ENCODE data around the gene TNFRSF8. TPM values are rescaled to one million over a fixed set of nuclear protein-coding genes. Genes with fewer than 3 reads are reported as not detected.

Gene TNFRSF8
- total RNA-seq, 4 donors from 2014 or later: 0.18 to 1.2 (median 0.76) TPM; not detected in 1

GRCh38 chr1:12130466-12131130 lies 67.5 kb downstream of the TNFRSF8 start:
- H3K36me3 ChIP-seq: no peaks in the 10 kb centered on the region
- no peaks in the 10 kb centered on the region for H3K9me3 ChIP-seq
- H3K27me3 ChIP-seq: peaks cover 0 to 46% (median 0%) of the 10 kb centered on the region in 4 donors
- DNase-seq: no peak
- TF ChIP-seq POLR2A (IDR thresholded peaks at IDR 0.05) (no peak), CTCF (IDR thresholded peaks at IDR 0.05) (no peak)
- 78 to 82% methylated on average over 11 to 12 of the region's 13 CpGs for WGBS, 2 donors
- peaks cover 9 to 46% (median 29%) of the 10 kb centered on the region in 3 donors for H3K4me1 ChIP-seq
- peak overlapping the region in 2 of 4 donors; percentile 10 to 33 for H3K27ac ChIP-seq
- intact Hi-C loops (cut with DNase I): no loop called here
- H3K4me3 ChIP-seq: no peak overlapping the region

DNA sequence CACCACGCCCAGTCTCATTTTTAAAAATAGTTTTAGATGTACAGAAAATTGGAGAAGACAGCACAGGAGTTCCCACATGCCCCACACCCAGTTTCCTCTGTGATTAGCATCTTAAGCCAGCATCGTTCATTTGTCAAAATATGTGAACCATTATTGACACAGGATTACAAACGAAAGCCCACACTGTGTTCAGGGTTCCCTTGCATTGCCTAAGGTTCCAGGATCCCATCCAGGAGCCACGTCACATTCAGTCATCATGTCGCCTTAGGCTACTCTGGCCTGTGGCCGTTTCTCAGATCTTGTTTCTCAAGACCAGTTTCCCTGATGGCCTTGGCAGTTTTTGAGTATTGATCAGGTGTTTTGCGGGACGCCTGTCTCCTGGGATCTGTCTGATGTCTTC lies 69.0 kb downstream of the TNFRSF8 start:
- H3K9me3 ChIP-seq: no peaks in the 10 kb centered on the region
- H3K27me3 ChIP-seq: peaks cover 0 to 33% (median 0%) of the 10 kb centered on the region in 4 donors
- H3K36me3 ChIP-seq: no peaks in the 10 kb centered on the region
- peaks cover 7 to 48% (median 29%) of the 10 kb centered on the region in 3 donors for H3K4me1 ChIP-seq
- no peak for DNase-seq
- H3K4me3 ChIP-seq: no peak overlapping the region
- intact Hi-C loops (cut with DNase I): no loop called here
- 39 to 41% methylated on average over 8 of the region's 8 CpGs for WGBS, 2 donors
- H3K27ac ChIP-seq: peak overlapping the region in 3 of 4 donors; percentile 43 to 78 (median 69)
- TF ChIP-seq POLR2A (IDR thresholded peaks at IDR 0.05): no peak
- no peak for TF ChIP-seq CTCF (IDR thresholded peaks at IDR 0.05)

- TF ChIP-seq POLR2A (IDR thresholded peaks at IDR 0.05) (no peak), CTCF (IDR thresholded peaks at IDR 0.05) (no peak)
- 81 to 100% methylated on average over 4 to 6 of the region's 10 CpGs for WGBS, 2 donors
- H3K36me3 ChIP-seq: no peaks in the 10 kb centered on the region
- DNase-seq: no peak
- no peaks in the 10 kb centered on the region for H3K9me3 ChIP-seq
- no peak overlapping the region for H3K27ac ChIP-seq
- H3K27me3 ChIP-seq: peaks cover 0 to 23% (median 0%) of the 10 kb centered on the region in 4 donors
- H3K4me3 ChIP-seq: no peak overlapping the region
- intact Hi-C loops (cut with DNase I): no loop called here
- peaks cover 7 to 48% (median 29%) of the 10 kb centered on the region in 3 donors for H3K4me1 ChIP-seq
These were observed 71.6 kb downstream of the TNFRSF8 start for GRCh38 chr1:12134716-12135115.

GRCh38 chr1:12135612-12136011 lies 72.5 kb downstream of the TNFRSF8 start:
- no peak for DNase-seq
- intact Hi-C loops (cut with DNase I): no loop called here
- peak overlapping the region in 1 of 4 donors; percentile 34 for H3K27ac ChIP-seq

More at GRCh38 chr1:12135612-12136011, 72.5 kb downstream of the TNFRSF8 start:
- Histone ChIP-seq H3K9me3 (no peaks in the 10 kb centered on the region), H3K27me3 (peaks cover 0 to 14% (median 0%) of the 10 kb centered on the region in 4 donors), H3K4me3 (no peak overlapping the region), H3K36me3 (no peaks in the 10 kb centered on the region), H3K4me1 (peaks cover 7 to 45% (median 29%) of the 10 kb centered on the region in 3 donors)
- WGBS, 2 donors: 0 to 33% methylated on average over 1 of the region's 6 CpGs
- TF ChIP-seq POLR2A (IDR thresholded peaks at IDR 0.05) (no peak), CTCF (IDR thresholded peaks at IDR 0.05) (no peak)

Data from esophagus squamous epithelium (tissue), 5 donors.